GM23248 (cell line): ENCODE measurements around the gene URAD. TPM values are rescaled to one million over a fixed set of nuclear protein-coding genes. Genes with fewer than 3 reads are reported as not detected.

ENCODE experiments used
- DNase-seq: peaks from one replicate; pipeline ENCODE4 v3.0.0-alpha.2; 2015
- H2AFZ ChIP-seq: fragments of 200-600 bp; sonication (generic); 2 replicates; pipeline ENCODE4 v1.6.1; 2016; ENCODE audit warnings: antibody characterized with exemption
- H3F3A ChIP-seq: fragments of 200-600 bp; sonication (generic); 2 replicates; pipeline ENCODE4 v1.6.1; 2016; ENCODE audit warnings: mild to moderate bottlenecking, antibody characterized with exemption, mixed run types; ENCODE audit not compliant: insufficient read depth
- H3K27ac ChIP-seq: fragments of 200-600 bp; sonication (generic); 2 replicates; pipeline ENCODE4 v1.5.1; 2016; ENCODE audit warnings: mild to moderate bottlenecking
- H3K27me3 ChIP-seq: fragments of 200-600 bp; sonication (generic); replicated peaks from 2 replicates; pipeline ENCODE4 v1.6.1; 2016; ENCODE audit warnings: mild to moderate bottlenecking; ENCODE audit not compliant: insufficient read depth
- H3K36me3 ChIP-seq: fragments of 200-600 bp; sonication (generic); 2 replicates; pipeline ENCODE4 v1.6.1; 2016; ENCODE audit warnings: low read depth, mild to moderate bottlenecking
- H3K4me1 ChIP-seq: fragments of 200-600 bp; sonication (generic); 2 replicates; pipeline ENCODE4 v1.6.1; 2016; ENCODE audit warnings: mild to moderate bottlenecking; ENCODE audit not compliant: insufficient read depth
- H3K4me2 ChIP-seq: fragments of 200-600 bp; sonication (generic); one replicate; pipeline ENCODE4 v1.6.1; 2016; ENCODE audit warnings: mild to moderate bottlenecking; ENCODE audit not compliant: unreplicated experiment
- H3K4me3 ChIP-seq: fragments of 200-600 bp; sonication (generic); 2 replicates; pipeline ENCODE4 v1.5.1; 2016; ENCODE audit warnings: mild to moderate bottlenecking
- H3K79me2 ChIP-seq: fragments of 200-600 bp; sonication (generic); 2 replicates; pipeline ENCODE4 v1.6.1; 2016; ENCODE audit warnings: mild to moderate bottlenecking; ENCODE audit not compliant: insufficient read depth
- H3K9ac ChIP-seq: fragments of 200-600 bp; sonication (generic); 2 replicates; pipeline ENCODE4 v1.6.1; 2016; ENCODE audit warnings: mild to moderate bottlenecking
- H3K9me2 ChIP-seq: fragments of 200-600 bp; sonication (generic); 2 replicates; pipeline ENCODE4 v1.6.1; 2016; ENCODE audit warnings: mixed run types, mild to moderate bottlenecking, moderate library complexity; ENCODE audit not compliant: insufficient read depth
- H3K9me3 ChIP-seq: fragments of 200-600 bp; sonication (generic); one replicate; pipeline ENCODE4 v1.6.1; 2017; ENCODE audit warnings: low read depth
- H4K20me1 ChIP-seq: fragments of 200-600 bp; sonication (generic); 2 replicates; pipeline ENCODE4 v1.6.0; 2016; ENCODE audit not compliant: insufficient read depth
- EZH2 ChIP-seq: fragments of 200-600 bp; sonication (generic); IDR thresholded peaks from 2 replicates; pipeline ENCODE4 v1.6.1; 2018; ENCODE audit warnings: antibody characterized with exemption, mild to moderate bottlenecking; ENCODE audit not compliant: insufficient read depth, poor library complexity, severe bottlenecking
- EZH2phosphoT487 ChIP-seq: fragments of 200-600 bp; sonication (generic); IDR thresholded peaks from 2 replicates; pipeline ENCODE4 v1.6.1; 2018; ENCODE audit warnings: antibody characterized with exemption, moderate library complexity, mild to moderate bottlenecking, low read depth; ENCODE audit not compliant: insufficient read depth
- WGBS, 2 experiments: methylation state at CpG; one replicate each; pipeline ENCODE4 v1.1.6; 2015 to 2017; ENCODE audit warnings: low lambda C conversion rate in 2 of 2, low coverage in 1 of 2; ENCODE audit errors: missing lambda C conversion rate in 2 of 2; 5-methylcytosine and 5-hydroxymethylcytosine counted together
- in situ Hi-C: fragments of 300-500 bp; cut with MboI; formaldehyde crosslinking; loops from 2 replicates; pipeline ENCODE4 v1.15.0; 2020
- polyA plus RNA-seq: library from polyadenylated mRNA; unstranded; fragments of >200 nt; fragmentation: Nextera tagmentation; extraction: Ambion mirVana; gene quantifications from 2 replicates; pipeline ENCODE4 v1.2.1, GENCODE V29; 2016
- total RNA-seq: library from RNA; depleted of rRNA; stranded (reverse); fragments of >200 nt; shearing (Covaris generic); gene quantifications from 2 replicates; pipeline ENCODE4 v1.2.3, GENCODE V29; 2014

URAD gene
- total and polyA plus RNA-seq, 2 experiments from 2014 or later = not detected

- H3K36me3 ChIP-seq = no peaks in the 10 kb centered on the region
- H3K27me3 ChIP-seq = peaks cover 96% of the 10 kb centered on the region
- H3K4me1 ChIP-seq = no peaks in the 10 kb centered on the region
- no peak overlapping the region for H3K9ac ChIP-seq
- H3F3A ChIP-seq = no peaks in the 10 kb centered on the region
- H4K20me1 ChIP-seq = no peaks in the 10 kb centered on the region
- H2AFZ ChIP-seq = no peak overlapping the region
- TF ChIP-seq EZH2phosphoT487 (no peak), EZH2 (no peak)
- no peak overlapping the region for H3K27ac ChIP-seq
- no peak overlapping the region for H3K4me3 ChIP-seq
- no peaks in the 10 kb centered on the region for H3K9me3 ChIP-seq
- no peak overlapping the region for H3K4me2 ChIP-seq
- in situ Hi-C loops = no loop called here
- H3K9me2 ChIP-seq = no peaks in the 10 kb centered on the region
- WGBS, 2 experiments = 30 to 37% methylated on average over 13 of the region's 13 CpGs
- no peaks in the 10 kb centered on the region for H3K79me2 ChIP-seq
- no peak for DNase-seq
These were observed 17.3 kb downstream of the URAD start for GRCh38 chr13:27971236-27971645.

GRCh38 chr13:27970382-27971235 is 17.9 kb downstream of the URAD start:
- Histone ChIP-seq H3K4me1 (no peaks in the 10 kb centered on the region), H3K9me2 (no peaks in the 10 kb centered on the region), H2AFZ (no peak overlapping the region), H3F3A (no peaks in the 10 kb centered on the region), H3K36me3 (no peaks in the 10 kb centered on the region), H3K79me2 (no peaks in the 10 kb centered on the region), H3K27me3 (peaks cover 96% of the 10 kb centered on the region), H4K20me1 (no peaks in the 10 kb centered on the region), H3K4me2 (no peak overlapping the region), H3K27ac (no peak overlapping the region), H3K9ac (no peak overlapping the region), H3K4me3 (no peak overlapping the region), H3K9me3 (no peaks in the 10 kb centered on the region)
- in situ Hi-C loops = no loop called here
- WGBS, 2 experiments = 3 to 6% methylated on average over 53 of the region's 53 CpGs
- DNase-seq = no peak
- 0 out of 2 replicates have a peak, but pooled peaks have one; percentile 18 for TF ChIP-seq EZH2phosphoT487
- TF ChIP-seq EZH2 = no peak

GRCh38 chr13:27969866-27970229 is 18.6 kb downstream of the URAD start:
- no peak overlapping the region for H3K4me2 ChIP-seq
- DNase-seq = no peak
- no peaks in the 10 kb centered on the region for H3K4me1 ChIP-seq
- H3K9me2 ChIP-seq = no peaks in the 10 kb centered on the region
- H3K36me3 ChIP-seq = no peaks in the 10 kb centered on the region
- no peaks in the 10 kb centered on the region for H3F3A ChIP-seq
- H2AFZ ChIP-seq = no peak overlapping the region
- H3K79me2 ChIP-seq = no peaks in the 10 kb centered on the region
- in situ Hi-C loops = no loop called here
- H3K27me3 ChIP-seq = peaks cover 96% of the 10 kb centered on the region
- H3K27ac ChIP-seq = no peak overlapping the region
- no peak overlapping the region for H3K9ac ChIP-seq
- no peak overlapping the region for H3K4me3 ChIP-seq
- 5 to 7% methylated on average over 7 of the region's 7 CpGs for WGBS, 2 experiments
- TF ChIP-seq EZH2 (peak; percentile 93), EZH2phosphoT487 (no peak)
- no peaks in the 10 kb centered on the region for H3K9me3 ChIP-seq
- H4K20me1 ChIP-seq = no peaks in the 10 kb centered on the region

GRCh38 chr13:27969082-27969865 is 19.2 kb downstream of the URAD start, which contains the start of gene CDX2:
Gene CDX2, minus strand, starts transcription at chr13:27969315. Its CDS starts 309 bp downstream, at chr13:27969006.
- no peak within 1 kb of the TSS for H3K9ac ChIP-seq
- DNase-seq = no peak
- no peak within 1 kb of the TSS for H3K27ac ChIP-seq
- 9% methylated on average over 22 to 34 of the region's 34 CpGs for WGBS, 2 experiments
- H4K20me1 ChIP-seq = no peaks in the 10 kb centered on the region
- H3K36me3 ChIP-seq = no peaks in the 10 kb centered on the region
- no peak within 1 kb of the TSS for H3K4me2 ChIP-seq
- no peaks in the 10 kb centered on the region for H3K79me2 ChIP-seq
- no peak within 1 kb of the TSS for H3K4me3 ChIP-seq
- H3K9me3 ChIP-seq = no peaks in the 10 kb centered on the region
- peaks cover 96% of the 10 kb centered on the region for H3K27me3 ChIP-seq
- TF ChIP-seq EZH2 = no peak
- TF ChIP-seq EZH2phosphoT487 = peak; percentile 51; the same call in 1 of the 2 replicates
- no peaks in the 10 kb centered on the region for H3F3A ChIP-seq
- in situ Hi-C loops = no loop called here
- no peak within 1 kb of the TSS for H2AFZ ChIP-seq
- H3K4me1 ChIP-seq = no peaks in the 10 kb centered on the region
- no peaks in the 10 kb centered on the region for H3K9me2 ChIP-seq
